Stimulated activated CD4-positive, alpha-beta T cell treated with anti-CD3 and anti-CD28 coated beads, Interleukin-4, amount 100 ng/mL, for 1 hour (primary cell): ENCODE measurements around the gene NFIX.

ENCODE experiments used
- DNase-seq: peaks from one replicate; pipeline ENCODE4 v3.0.0-alpha.2; 2020

The NFIX gene

GRCh38 chr19:12990853-12991252 lies 4.4 kb upstream of the NFIX start:
- DNase-seq, result no peak

- no peak for DNase-seq
Observed at GRCh38 chr19:12991296-12991695, 4.0 kb upstream of the NFIX start.

DNA sequence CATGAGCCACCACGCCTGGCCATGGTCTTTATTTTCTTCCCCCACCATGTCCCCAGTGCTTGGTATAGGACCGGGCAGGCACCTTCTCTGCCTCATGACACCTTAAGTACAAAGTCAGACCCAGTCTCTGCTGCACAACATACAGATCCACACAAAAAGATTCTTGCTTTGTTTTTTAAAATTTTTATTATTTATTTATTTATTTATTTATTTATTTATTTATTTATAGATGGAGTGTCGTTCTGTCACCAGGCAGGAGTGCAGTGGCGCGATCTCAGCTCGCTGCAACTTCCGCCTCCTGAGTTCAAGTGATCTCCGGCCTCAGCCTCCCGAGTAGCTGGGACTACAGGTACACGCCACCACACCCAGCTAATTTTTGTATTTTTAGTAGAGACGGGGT lies 2.5 kb upstream of the NFIX start:
- no peak for DNase-seq

DNA sequence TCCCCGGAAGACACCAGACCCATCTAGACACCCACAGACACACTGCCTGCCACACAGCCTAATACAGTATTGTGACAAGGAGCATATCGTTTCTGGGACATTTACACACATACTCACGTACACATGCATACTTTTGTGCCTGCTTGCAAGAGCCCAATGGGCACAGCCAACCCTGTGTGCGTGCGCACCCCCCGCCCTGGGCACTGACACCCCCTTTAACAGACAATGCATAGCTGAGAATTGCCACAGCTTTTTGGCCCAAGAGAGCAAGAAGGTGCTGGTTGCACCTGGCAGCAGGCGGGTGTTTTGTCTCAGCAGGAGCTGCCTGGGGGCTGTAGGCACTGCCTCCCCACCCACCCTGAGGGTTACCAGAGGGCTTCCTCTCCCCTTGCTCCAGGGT lies 1.7 kb upstream of the NFIX start:
- DNase-seq, result no peak

DNA sequence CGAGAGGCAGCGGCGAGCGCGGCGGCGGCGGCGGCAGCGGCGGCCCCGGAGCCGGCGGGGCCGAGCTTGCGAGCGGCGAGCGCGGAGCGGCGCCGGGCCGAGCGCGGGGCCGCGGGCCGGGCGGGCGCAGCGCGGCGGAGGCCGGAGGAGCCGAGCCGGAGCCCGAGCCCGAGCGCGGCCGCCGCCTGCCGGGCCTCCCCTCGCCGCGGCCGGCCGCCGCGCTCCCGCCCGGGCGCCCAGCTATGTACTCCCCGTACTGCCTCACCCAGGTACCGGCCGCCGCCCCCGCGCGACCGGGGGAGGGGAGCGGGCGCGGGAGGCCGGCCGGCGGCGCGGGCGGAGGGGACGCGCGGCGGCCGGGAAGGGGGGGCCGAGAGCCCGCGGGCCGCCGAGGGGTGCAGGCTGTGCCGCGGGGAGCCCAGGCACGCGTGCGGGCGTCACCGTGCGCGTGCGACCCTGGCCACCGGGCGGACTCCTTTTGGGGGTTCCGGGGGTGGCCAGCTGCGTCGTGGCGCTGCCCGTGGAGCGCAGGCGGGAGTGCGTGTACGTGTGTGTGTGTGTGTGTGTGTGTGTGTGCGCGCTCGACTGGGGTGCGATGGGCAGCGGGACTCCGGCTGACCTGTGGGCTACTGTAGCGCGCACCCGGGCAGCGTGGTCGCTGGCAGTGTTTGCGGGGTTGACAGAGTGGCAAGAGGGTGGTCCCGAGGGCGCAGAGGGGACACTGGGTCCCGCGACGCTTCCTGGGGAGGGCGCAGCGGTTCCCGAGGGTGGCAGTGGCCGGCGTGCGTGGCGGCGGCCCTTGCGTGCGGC lies 526 bp downstream of the NFIX start:
- DNase-seq, result peak; percentile 25

GRCh38 chr19:12996406-12997094 lies 1.3 kb downstream of the NFIX start:
- DNase-seq, result no peak

DNA sequence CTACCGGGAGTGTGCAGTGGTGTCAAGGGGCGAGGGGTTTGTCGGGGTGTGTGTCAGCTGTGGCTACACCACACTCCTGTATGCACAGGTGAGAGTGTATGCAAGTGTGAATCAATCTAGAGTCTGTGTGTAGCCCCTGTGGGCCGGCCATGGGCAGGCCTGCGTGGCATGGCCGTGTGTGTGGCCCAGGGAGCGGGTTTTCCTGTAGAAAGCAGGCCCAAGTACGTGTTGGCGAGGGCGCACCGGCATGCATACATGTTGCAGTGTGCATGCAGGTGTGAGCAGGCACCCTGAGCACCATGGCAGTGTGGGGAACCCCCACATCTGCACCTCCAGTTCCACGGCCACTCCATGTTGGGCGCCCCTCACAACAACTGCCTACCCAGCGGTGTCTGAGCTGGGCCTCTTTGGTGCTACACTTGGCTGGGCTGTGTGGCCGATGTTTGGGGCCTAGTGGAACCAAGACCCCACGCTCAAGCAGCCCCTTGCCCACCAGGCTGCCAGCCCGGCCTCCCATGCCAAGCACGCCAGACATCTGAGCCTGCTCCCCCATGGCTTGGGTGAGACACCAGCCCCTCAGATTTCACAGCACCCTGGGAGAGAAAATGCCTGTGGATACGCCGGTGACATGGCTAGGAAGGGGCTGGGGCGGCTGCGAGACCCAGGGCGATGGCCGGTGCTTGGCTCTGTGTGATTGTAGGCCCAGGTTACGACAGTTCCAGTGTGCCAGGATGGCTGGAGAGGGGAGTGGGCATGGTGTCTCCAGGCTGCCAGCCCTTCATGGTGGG lies 2.1 kb downstream of the NFIX start:
- DNase-seq, result no peak

DNA sequence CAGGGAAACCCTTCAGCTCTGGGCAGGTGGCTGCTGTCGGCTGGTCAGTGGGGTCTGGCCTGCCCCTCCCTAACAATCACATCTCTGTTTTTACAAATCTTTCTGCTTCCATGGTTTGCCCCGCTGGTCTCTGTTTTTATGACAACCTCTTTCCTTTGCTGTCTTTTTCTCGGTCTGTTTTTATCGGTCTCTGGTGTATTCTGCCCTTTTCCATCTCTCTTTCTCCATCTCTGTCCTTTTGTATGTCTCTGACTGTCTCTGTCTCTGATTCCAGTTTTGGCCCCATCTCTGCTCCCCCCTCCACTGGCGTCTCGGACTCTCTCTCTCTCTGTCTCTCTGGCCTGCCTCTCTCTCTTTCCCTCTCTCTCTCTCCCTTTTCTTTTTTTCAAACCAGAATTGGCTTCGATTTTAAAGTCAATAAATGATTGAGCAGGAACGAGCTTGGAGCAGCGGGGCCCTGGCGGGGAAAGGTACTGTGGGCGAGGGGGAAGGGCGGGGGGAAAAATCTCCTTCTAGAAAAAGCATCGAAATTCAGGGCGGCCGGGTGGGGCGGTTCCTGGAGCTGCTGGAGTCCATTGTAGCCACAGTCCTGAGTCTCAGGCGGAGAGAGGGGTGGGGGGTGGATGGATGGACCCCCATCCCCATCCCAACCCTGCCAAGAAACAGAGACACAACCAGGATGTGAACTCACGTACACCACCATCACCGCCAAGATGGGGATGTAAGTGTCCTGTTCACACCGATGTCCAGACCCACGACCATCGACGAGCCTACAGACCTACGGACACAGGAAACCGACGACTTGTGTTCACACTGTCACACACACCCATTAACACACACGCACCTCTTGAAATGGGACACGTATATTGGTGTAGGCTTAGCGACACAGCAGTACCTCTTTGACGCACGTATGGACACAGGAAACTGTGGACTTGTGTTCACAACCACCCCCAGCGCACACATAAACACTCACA lies 3.0 kb downstream of the NFIX start:
- no peak for DNase-seq

DNA sequence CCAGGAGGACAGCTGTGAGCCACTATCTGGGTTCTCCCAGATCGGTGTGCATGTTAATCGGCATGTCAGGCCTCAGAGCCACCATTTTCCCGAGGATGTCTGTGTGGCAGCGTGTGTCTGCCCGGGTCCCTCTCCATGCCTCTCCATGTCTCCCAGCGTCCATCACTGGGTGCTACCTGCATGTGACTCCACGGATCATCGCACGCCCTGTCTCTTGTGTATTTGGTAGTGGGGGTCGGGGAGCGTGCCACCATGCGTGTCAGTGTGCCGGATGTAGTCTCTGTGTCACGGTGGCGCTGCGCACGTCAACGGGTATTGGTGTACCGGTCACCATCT lies 5.9 kb downstream of the NFIX start:
- no peak for DNase-seq

DNA sequence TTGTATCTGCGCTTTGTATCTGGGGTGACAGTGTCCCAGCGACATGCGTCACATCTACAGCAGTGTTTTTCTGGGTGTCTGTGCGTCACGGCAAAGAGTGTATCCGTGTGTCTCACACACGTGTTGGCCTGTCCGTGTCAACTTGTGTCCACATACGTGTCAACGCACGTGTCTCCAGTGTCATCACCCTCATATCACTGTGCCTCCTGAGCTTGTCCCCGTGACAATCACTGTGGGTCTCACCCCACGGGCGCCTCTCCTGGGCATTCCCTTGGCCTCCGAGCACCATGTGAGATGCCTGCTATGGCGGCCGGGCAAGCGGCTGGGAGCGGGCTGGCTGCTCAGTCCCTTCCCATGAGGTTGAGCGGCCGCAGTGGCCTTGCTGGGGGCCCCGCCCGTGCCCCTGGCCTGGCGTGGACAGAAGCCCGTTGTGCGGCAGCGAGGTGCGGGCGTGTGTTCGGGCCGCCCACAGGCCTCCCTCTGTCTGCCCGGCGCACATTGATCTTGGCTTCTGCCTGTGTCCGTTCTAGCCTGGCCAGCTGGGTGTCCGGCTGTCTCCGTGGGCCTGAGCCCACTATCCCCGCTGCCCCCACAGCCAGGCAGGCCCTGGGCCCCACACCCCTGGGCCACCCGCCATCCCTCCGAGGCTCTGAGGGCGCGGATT lies 6.4 kb downstream of the NFIX start:
- no peak for DNase-seq

GRCh38 chr19:13002166-13002898 lies 7.1 kb downstream of the NFIX start:
- DNase-seq, result no peak

DNA sequence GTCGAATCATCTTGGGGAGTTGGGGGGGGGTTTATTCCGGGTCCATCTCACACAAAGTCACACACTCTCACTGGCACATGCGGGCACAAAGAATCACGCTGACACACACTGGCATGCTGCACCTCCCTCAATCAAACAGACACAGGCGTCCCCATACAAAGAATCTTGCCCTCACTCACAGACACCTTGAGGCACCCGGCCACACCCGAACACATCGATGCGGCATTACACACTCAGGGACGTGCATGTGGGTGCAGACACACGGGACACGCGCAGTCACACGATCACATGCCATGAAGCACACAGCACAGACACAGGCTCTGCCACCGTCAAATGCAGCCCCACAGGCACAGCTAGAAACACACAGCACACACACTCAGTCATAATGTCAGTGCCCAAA lies 7.8 kb downstream of the NFIX start:
- DNase-seq, result no peak

GRCh38 chr19:13004273-13004672 lies 9.0 kb downstream of the NFIX start:
- no peak for DNase-seq

GRCh38 chr19:13005253-13005652 lies 10.0 kb downstream of the NFIX start:
- no peak for DNase-seq

DNA sequence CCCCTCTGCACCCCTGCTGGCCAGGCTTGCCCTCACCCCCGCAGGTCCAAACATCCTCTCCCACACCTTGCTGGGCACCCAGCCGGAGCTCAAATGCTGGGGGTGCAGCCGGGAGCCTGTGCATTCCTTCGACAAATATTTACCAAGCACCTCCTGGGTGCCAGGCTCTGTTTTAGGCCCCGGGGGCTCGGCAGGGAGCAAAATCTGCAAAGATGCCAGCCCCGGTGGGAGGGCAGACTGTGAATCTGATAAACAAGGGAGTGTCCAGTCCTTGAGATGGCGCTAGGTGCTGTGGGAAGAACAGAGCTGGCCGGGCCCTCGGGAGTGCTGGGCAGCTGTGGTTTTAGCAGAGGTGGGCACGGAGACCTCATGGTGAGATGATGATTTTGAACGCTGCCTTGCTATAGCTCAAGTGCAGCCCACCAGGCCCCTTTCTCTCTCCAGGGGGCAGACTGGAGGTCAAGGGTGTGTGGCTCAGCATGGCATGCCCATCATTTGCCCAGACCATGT lies 10.6 kb downstream of the NFIX start:
- no peak for DNase-seq

GRCh38 chr19:13006431-13007281 lies 11.4 kb downstream of the NFIX start:
- DNase-seq, result no peak

DNA sequence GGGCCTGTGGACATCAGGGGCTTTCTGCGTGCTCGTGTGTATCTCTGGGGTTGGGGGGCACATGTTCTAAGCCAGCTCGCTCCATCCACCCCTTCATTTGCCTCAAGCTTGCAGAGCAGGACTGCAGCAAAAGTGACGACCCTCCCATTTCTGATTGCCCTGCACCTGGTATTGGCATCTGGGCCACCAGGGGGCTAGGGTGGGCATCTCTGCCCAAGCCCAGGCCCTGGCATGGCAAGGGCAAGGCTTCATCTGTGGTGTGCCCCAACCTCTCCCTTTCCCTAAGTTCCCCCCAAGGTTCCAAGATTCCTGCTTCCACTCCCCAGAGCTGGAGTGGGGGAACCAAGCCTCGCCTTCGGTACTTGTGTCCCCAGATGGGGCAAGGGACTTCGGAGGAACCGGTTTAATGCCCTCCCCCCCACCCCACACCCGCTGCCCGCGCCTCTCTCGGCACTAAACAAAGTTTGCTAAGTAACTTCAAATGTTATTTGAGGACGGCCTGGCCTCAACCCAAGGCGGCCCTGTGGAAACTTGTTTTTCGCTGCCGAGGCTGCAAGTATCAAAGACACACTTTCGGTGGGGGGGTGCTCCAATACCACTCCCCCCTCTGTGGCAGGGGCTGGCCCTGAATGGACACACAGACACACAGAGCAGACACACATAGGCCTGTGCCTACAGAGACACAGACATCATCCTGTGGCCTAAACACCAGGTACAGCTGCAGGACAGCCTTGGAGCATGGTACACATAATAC lies 12.2 kb downstream of the NFIX start:
- DNase-seq, result no peak

GRCh38 chr19:13008926-13009787 lies 13.9 kb downstream of the NFIX start:
- DNase-seq, result no peak
